ENCODE results near the gene CAMK2A.

Gene CAMK2A

GRCh38 chr5:150289551-150290390 lies at the start of gene CAMK2A:
Gene CAMK2A, minus strand, starts transcription at chr5:150289773. Its CDS starts 148 bp downstream, at chr5:150289625.
- DNase-seq (ENCODE audit: low read depth): no peak

GRCh38 chr5:150339165-150339564 lies 49.6 kb upstream of the CAMK2A start:
- DNase-seq (ENCODE audit: low read depth): no peak

GRCh38 chr5:150338546-150338945 lies 49.0 kb upstream of the CAMK2A start:
- no peak for DNase-seq (ENCODE audit: low read depth)

GRCh38 chr5:150335778-150336177 lies 46.2 kb upstream of the CAMK2A start:
- DNase-seq (ENCODE audit: low read depth): no peak

- no peak for DNase-seq (ENCODE audit: low read depth)
These were observed 43.8 kb upstream of the CAMK2A start for GRCh38 chr5:150333400-150333799.

GRCh38 chr5:150329881-150330876 lies 40.6 kb upstream of the CAMK2A start:
- DNase-seq (ENCODE audit: low read depth): no peak

- no peak for DNase-seq (ENCODE audit: low read depth)
These were observed 39.5 kb upstream of the CAMK2A start for GRCh38 chr5:150329038-150329437.

- no peak for DNase-seq (ENCODE audit: low read depth)
These were observed 38.9 kb upstream of the CAMK2A start for GRCh38 chr5:150328515-150328914.

GRCh38 chr5:150327139-150327538 lies 37.6 kb upstream of the CAMK2A start:
- no peak for DNase-seq (ENCODE audit: low read depth)

GRCh38 chr5:150326707-150327106 lies 37.1 kb upstream of the CAMK2A start:
- DNase-seq (ENCODE audit: low read depth): no peak

- no peak for DNase-seq (ENCODE audit: low read depth)
These were observed 35.9 kb upstream of the CAMK2A start for GRCh38 chr5:150325426-150325825.

- DNase-seq (ENCODE audit: low read depth): no peak
These were observed 34.2 kb upstream of the CAMK2A start for GRCh38 chr5:150323819-150324218.

- no peak for DNase-seq (ENCODE audit: low read depth)
These were observed 33.5 kb upstream of the CAMK2A start for GRCh38 chr5:150323092-150323491.

GRCh38 chr5:150322202-150322601 lies 32.6 kb upstream of the CAMK2A start:
- no peak for DNase-seq (ENCODE audit: low read depth)

GRCh38 chr5:150321784-150322183 lies 32.2 kb upstream of the CAMK2A start:
- no peak for DNase-seq (ENCODE audit: low read depth)

GRCh38 chr5:150321211-150321610 lies 31.6 kb upstream of the CAMK2A start:
- no peak for DNase-seq (ENCODE audit: low read depth)

- DNase-seq (ENCODE audit: low read depth): no peak
These were observed 30.6 kb upstream of the CAMK2A start for GRCh38 chr5:150320044-150320613.

GRCh38 chr5:150319484-150319790 lies 29.9 kb upstream of the CAMK2A start:
- no peak for DNase-seq (ENCODE audit: low read depth)

GRCh38 chr5:150318613-150319483 lies 29.3 kb upstream of the CAMK2A start:
- no peak for DNase-seq (ENCODE audit: low read depth)

GRCh38 chr5:150317048-150318003 lies 27.8 kb upstream of the CAMK2A start:
- DNase-seq (ENCODE audit: low read depth): no peak

All from stimulated activated CD8-positive, alpha-beta memory T cell treated with anti-CD3 and anti-CD28 coated beads, Interleukin-12 subunit alpha, Interleukin-12 subunit beta, amount 100 ng/mL, for 4 hours (primary cell).